Nephron (organoid): Measurements from ENCODE around the gene VOPP1.

Experiments
- H3K27ac Mint-ChIP-seq, 3 experiments: 2 replicates each; pipeline ENCODE4 v1.8.0; 2020; ENCODE audit warnings: mixed read lengths in 3 of 3, mild to moderate bottlenecking in 2 of 3, moderate library complexity in 1 of 3
- H3K27me3 Mint-ChIP-seq: 2 replicates; pipeline ENCODE4 v1.8.0; 2021; ENCODE audit warnings: low read depth, mild to moderate bottlenecking, moderate library complexity, mixed read lengths
- H3K36me3 Mint-ChIP-seq: 2 replicates; pipeline ENCODE4 v1.8.0; 2020; ENCODE audit warnings: low read depth, mixed read lengths
- H3K4me1 Mint-ChIP-seq: 2 replicates; pipeline ENCODE4 v1.8.0; 2020; ENCODE audit warnings: mixed read lengths
- H3K4me3 Mint-ChIP-seq, 3 experiments: 2 replicates each; pipeline ENCODE4 v1.8.0; 2020; ENCODE audit warnings: mild to moderate bottlenecking in 3 of 3, mixed read lengths in 3 of 3, moderate library complexity in 2 of 3
- H3K9me3 Mint-ChIP-seq: 2 replicates; pipeline ENCODE4 v1.8.0; 2020; ENCODE audit warnings: mixed read lengths
- TF ChIP-seq, protein P1 (sequence below), 3 experiments: fragments of 200-600 bp; sonication (generic); IDR thresholded peaks; one replicate each; pipeline ENCODE4 v1.5.0; 2021; ENCODE audit warnings: antibody characterized with exemption in 3 of 3; ENCODE audit not compliant: unreplicated experiment in 3 of 3

The VOPP1 gene

DNA sequence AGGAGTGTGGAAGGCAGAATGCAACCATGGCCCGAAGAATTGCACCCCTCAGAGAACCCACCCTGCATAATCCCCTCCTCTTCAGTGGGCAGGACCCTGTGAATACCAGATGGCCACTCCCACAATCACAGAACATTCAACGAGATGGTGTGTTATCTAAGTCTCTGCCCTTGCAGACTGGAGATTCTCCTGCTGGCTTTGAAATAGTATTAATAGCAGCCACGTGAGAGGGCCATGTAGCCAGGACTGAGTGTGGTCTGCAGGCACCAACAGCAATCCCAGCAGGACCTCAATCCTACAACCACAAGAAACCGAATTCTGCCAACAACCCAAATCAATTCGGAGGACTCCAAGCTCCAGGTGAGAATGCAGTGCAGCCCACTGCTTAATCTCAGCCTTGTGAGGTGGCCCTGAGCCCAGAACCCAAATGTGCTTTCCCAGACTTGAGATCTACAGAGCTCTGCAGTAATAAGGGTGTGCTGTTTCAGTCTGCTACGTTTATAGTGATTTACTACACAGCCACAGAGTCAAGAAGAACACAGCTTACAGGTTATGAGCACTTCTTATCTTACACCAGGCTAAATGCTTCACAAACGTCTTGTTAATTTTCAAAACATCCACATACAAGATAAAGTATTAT is 72.1 kb downstream of the VOPP1 start:
- TF ChIP-seq, protein P1, sequence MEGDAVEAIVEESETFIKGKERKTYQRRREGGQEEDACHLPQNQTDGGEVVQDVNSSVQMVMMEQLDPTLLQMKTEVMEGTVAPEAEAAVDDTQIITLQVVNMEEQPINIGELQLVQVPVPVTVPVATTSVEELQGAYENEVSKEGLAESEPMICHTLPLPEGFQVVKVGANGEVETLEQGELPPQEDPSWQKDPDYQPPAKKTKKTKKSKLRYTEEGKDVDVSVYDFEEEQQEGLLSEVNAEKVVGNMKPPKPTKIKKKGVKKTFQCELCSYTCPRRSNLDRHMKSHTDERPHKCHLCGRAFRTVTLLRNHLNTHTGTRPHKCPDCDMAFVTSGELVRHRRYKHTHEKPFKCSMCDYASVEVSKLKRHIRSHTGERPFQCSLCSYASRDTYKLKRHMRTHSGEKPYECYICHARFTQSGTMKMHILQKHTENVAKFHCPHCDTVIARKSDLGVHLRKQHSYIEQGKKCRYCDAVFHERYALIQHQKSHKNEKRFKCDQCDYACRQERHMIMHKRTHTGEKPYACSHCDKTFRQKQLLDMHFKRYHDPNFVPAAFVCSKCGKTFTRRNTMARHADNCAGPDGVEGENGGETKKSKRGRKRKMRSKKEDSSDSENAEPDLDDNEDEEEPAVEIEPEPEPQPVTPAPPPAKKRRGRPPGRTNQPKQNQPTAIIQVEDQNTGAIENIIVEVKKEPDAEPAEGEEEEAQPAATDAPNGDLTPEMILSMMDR (IDR thresholded peaks at IDR 0.05; ENCODE audit: unreplicated experiment in 3 of 3) = no peak
- Mint-ChIP-seq H3K36me3 (peaks cover 4% of the 10 kb centered on the region), H3K4me3 (no peak overlapping the region), H3K27ac (no peak overlapping the region), H3K4me1 (peaks cover 54% of the 10 kb centered on the region), H3K27me3 (no peaks in the 10 kb centered on the region), H3K9me3 (no peaks in the 10 kb centered on the region)

DNA sequence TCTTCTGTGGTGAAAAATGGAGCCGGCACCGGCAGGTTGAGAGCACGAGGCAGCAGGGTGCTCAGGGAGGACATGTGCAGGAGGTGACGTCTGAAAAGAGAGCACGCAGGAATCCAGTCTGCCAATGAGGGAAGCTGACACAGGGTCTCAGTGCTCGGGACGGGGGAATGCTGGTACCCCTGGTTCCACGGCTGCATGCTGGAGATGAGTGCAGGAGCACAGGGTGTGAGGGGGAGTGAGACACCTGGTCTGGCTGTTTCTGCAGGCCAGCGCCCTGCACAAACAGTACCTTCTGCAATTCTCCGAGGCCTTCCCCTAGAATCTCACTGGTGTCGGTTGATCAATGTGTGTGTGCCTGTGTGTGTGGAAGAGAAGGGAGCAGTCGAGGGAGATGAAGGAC is 72.7 kb downstream of the VOPP1 start:
- H3K4me1 Mint-ChIP-seq = peaks cover 51% of the 10 kb centered on the region
- H3K9me3 Mint-ChIP-seq = no peaks in the 10 kb centered on the region
- no peak overlapping the region for H3K4me3 Mint-ChIP-seq
- H3K36me3 Mint-ChIP-seq = peaks cover 6% of the 10 kb centered on the region
- TF ChIP-seq, protein P1 (IDR thresholded peaks at IDR 0.05; ENCODE audit: unreplicated experiment in 3 of 3) = no peak
- H3K27ac Mint-ChIP-seq = no peak overlapping the region
- H3K27me3 Mint-ChIP-seq = no peaks in the 10 kb centered on the region

DNA sequence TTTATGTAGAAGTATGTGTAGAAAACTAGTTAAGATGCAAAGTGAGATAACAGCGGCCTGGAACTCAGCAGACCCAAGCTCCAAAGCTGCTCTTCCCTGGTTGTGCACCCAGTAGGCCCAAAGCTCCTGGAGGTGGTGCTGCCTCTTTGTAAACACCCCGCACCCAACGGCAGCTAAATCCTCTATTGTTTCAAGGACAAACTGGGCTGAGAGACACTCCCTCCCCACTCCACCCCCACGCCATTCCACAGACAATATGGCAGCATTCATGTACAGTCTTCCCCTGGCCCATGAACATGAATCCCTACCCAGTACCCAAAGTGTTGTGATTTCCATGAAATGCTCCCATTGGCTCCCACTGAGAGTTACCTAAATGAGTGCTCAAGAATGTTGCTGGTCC is 73.5 kb downstream of the VOPP1 start:
- peaks cover 6% of the 10 kb centered on the region for H3K36me3 Mint-ChIP-seq
- H3K4me3 Mint-ChIP-seq = no peak overlapping the region
- peaks cover 42% of the 10 kb centered on the region for H3K4me1 Mint-ChIP-seq
- H3K9me3 Mint-ChIP-seq = no peaks in the 10 kb centered on the region
- no peak overlapping the region for H3K27ac Mint-ChIP-seq
- H3K27me3 Mint-ChIP-seq = no peaks in the 10 kb centered on the region
- TF ChIP-seq, protein P1 (IDR thresholded peaks at IDR 0.05; ENCODE audit: unreplicated experiment in 3 of 3) = no peak

DNA sequence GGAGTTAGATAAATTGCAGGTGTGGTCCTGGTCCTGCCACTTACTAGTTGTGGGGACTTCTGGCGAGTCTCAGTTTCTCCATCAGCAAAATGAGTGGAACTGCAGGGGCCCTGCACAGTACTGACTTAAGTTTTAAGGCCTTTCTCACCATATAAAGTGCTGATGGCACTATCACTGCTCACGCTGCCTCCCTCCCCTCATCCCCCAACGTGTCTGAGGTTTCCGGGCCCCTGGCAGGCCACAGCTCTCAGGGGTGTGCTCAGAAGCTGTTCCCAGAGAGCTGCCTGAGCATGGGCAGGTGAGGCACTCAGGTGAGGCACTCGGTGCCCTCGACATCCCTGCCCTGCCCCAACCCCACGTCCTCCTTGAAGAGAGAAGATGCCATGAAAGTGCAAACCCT is 74.2 kb downstream of the VOPP1 start:
- Mint-ChIP-seq H3K36me3 (peaks cover 10% of the 10 kb centered on the region), H3K4me1 (peaks cover 37% of the 10 kb centered on the region), H3K27me3 (no peaks in the 10 kb centered on the region), H3K27ac (no peak overlapping the region), H3K9me3 (no peaks in the 10 kb centered on the region), H3K4me3 (no peak overlapping the region)
- TF ChIP-seq, protein P1 (IDR thresholded peaks at IDR 0.05; ENCODE audit: unreplicated experiment in 3 of 3) = no peak

DNA sequence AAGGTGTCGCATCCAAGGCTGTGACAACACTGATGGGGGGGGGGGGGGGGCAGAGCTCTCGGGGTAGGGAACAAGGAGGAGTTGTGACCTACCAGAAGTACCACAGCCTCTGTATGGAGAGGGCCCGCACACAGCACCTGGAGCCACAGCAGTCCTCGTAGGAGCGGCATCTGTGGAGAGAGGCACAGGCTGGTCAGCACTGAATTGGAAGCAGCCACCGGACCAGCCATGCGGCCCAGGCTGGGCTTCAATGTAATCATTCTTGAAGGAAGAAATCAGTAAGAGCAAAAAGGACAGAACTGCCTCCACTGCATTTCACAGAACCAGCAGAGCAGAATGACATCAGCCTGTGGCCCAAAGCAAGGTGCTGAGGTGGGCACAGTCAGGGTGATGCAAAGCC is 74.8 kb downstream of the VOPP1 start:
- TF ChIP-seq, protein P1 (IDR thresholded peaks at IDR 0.05; ENCODE audit: unreplicated experiment in 3 of 3) = no peak

DNA sequence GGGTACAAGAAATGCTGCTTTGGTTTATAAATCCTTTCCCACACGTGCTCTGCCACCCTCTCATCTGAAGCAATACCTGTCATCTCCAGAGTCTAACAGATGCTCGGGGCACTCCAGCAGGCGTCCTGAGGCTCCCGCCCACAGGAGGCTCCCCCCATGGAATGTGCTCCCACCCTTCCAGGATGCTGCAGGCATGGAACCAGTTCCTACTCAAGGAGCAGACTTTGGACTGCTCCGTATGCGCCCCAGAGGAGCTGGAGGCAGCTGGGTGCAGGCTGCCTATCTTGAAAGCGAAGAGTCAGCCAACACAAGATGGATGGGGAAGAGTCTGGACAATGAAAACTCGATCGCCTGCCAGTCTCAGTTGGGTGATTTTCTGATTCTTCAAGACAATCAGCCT is 75.4 kb downstream of the VOPP1 start:
- H3K9me3 Mint-ChIP-seq = no peaks in the 10 kb centered on the region
- no peak overlapping the region for H3K27ac Mint-ChIP-seq
- no peak overlapping the region for H3K4me3 Mint-ChIP-seq
- peaks cover 25% of the 10 kb centered on the region for H3K4me1 Mint-ChIP-seq
- peaks cover 19% of the 10 kb centered on the region for H3K36me3 Mint-ChIP-seq
- TF ChIP-seq, protein P1 (IDR thresholded peaks at IDR 0.05; ENCODE audit: unreplicated experiment in 3 of 3) = no peak
- no peaks in the 10 kb centered on the region for H3K27me3 Mint-ChIP-seq

More for the DNA sequence above, 74.8 kb downstream of the VOPP1 start:
- Mint-ChIP-seq H3K36me3 (peaks cover 17% of the 10 kb centered on the region), H3K27me3 (no peaks in the 10 kb centered on the region), H3K4me1 (peaks cover 31% of the 10 kb centered on the region), H3K4me3 (no peak overlapping the region), H3K27ac (no peak overlapping the region), H3K9me3 (no peaks in the 10 kb centered on the region)
